ENCODE results near the gene PPP1R3G.

Gene PPP1R3G

DNA sequence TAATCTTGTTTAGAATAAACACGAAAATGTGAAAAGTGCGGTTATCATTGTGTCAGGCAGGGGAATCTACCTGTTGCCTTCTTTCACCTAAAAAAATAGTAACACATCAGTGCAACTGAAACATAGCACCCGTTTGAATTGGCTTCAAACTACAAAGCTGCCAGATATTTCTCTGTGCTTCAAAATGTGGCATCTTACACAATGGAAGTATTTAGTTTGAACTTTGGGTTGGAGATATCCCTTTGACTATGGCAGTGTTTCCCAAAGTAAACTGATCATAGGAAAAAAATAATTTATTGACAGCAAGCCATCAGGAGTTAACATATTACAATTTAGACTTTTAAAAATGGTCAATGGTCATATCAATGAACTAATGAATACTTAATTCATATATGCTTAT is 3.6 kb downstream of the PPP1R3G start:
- POLR2A ChIA-PET = no interaction called here
- DNase-seq (ENCODE audit: extremely low spot score) = no peak
- CTCF ChIA-PET = interaction anchor here (1.4 kb wide), 1 partner anchor 32 kb away, joined by 3 read pairs; no protein-coding TSS in a partner anchor
- no peak for TF ChIP-seq CTCF (IDR thresholded peaks at IDR 0.05; ENCODE audit: control extremely low read depth, extremely low read depth, low read depth, missing control alignments)

- no peak for DNase-seq (ENCODE audit: extremely low spot score)
- no peak for TF ChIP-seq CTCF (IDR thresholded peaks at IDR 0.05; ENCODE audit: control extremely low read depth, extremely low read depth, low read depth, missing control alignments)
- ChIA-PET POLR2A (no interaction called here), CTCF (interaction anchor here (1.4 kb wide), 1 partner anchor 176 kb away, joined by 3 read pairs; no protein-coding TSS in a partner anchor)
These were observed 4.6 kb downstream of the PPP1R3G start for GRCh38 chr6:5089481-5090438.

DNA sequence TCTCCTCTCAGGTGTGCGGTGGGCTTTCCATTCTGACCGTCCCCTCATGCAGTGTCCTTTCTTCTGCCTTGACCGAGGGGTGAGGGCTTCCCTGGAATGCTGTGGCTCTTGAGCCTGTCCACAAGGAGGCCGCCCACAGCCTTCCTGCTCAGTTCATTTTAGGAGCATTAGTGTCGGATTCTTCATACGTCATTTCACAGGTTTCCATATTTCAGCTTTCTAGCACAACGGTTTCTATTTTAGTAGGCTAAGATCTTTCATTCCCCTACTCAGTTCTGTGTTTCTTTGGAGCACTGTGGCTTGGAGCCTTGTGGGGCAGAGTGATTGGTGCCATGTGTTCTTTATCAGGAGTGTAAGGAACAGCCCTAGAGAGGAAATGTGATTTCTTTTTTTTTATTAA is 5.5 kb downstream of the PPP1R3G start:
- TF ChIP-seq CTCF (IDR thresholded peaks at IDR 0.05; ENCODE audit: control extremely low read depth, extremely low read depth, low read depth, missing control alignments) = no peak
- DNase-seq (ENCODE audit: extremely low spot score) = no peak
- ChIA-PET CTCF (interaction anchor here (1.4 kb wide), 1 partner anchor 175 kb away, joined by 3 read pairs; no protein-coding TSS in a partner anchor), POLR2A (no interaction called here)

- no peak for TF ChIP-seq CTCF (IDR thresholded peaks at IDR 0.05; ENCODE audit: control extremely low read depth, extremely low read depth, low read depth, missing control alignments)
- DNase-seq (ENCODE audit: extremely low spot score) = no peak
- ChIA-PET POLR2A (no interaction called here), CTCF (interaction anchor here (0.9 to 1.4 kb wide), 5 partner anchors 12 to 311 kb away, joined by 3 to 5 read pairs (median 3); no protein-coding TSS in a partner anchor)
These were observed 6.3 kb downstream of the PPP1R3G start for GRCh38 chr6:5091210-5092069.

GRCh38 chr6:5093231-5094015 is 8.3 kb downstream of the PPP1R3G start:
- no peak for DNase-seq (ENCODE audit: extremely low spot score)
- no peak for TF ChIP-seq CTCF (IDR thresholded peaks at IDR 0.05; ENCODE audit: control extremely low read depth, extremely low read depth, low read depth, missing control alignments)
- CTCF ChIA-PET = no interaction called here
- POLR2A ChIA-PET = no interaction called here

- POLR2A ChIA-PET = no interaction called here
- TF ChIP-seq CTCF (IDR thresholded peaks at IDR 0.05; ENCODE audit: control extremely low read depth, extremely low read depth, low read depth, missing control alignments) = no peak
- CTCF ChIA-PET = no interaction called here
- no peak for DNase-seq (ENCODE audit: extremely low spot score)
These were observed 9.2 kb downstream of the PPP1R3G start for GRCh38 chr6:5094327-5094726.
